Measurements from ENCODE around the gene ESPN.

- TF ChIP-seq, protein P1, sequence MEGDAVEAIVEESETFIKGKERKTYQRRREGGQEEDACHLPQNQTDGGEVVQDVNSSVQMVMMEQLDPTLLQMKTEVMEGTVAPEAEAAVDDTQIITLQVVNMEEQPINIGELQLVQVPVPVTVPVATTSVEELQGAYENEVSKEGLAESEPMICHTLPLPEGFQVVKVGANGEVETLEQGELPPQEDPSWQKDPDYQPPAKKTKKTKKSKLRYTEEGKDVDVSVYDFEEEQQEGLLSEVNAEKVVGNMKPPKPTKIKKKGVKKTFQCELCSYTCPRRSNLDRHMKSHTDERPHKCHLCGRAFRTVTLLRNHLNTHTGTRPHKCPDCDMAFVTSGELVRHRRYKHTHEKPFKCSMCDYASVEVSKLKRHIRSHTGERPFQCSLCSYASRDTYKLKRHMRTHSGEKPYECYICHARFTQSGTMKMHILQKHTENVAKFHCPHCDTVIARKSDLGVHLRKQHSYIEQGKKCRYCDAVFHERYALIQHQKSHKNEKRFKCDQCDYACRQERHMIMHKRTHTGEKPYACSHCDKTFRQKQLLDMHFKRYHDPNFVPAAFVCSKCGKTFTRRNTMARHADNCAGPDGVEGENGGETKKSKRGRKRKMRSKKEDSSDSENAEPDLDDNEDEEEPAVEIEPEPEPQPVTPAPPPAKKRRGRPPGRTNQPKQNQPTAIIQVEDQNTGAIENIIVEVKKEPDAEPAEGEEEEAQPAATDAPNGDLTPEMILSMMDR (optimal IDR thresholded peaks at IDR 0.05 in 1 of 3, IDR thresholded peaks at IDR 0.05 in 1 of 3, conservative IDR thresholded peaks at IDR 0.05 in 1 of 3; ENCODE audit: extremely low read depth in 1 of 3, insufficient read depth in 2 of 3, low read length in 3 of 3), result no peak
- TF ChIP-seq EZH2 (IDR thresholded peaks at IDR 0.05; ENCODE audit: low read length), result no peak
These were observed 79.5 kb downstream of the ESPN start for GRCh38 chr1:6503884-6504602.
